IPS-18c (cell line): Measurements from ENCODE around the gene ORMDL3.
"Not testable (repeated sequence)": the region's sequence is repeated elsewhere in the genome, so short reads cannot be mapped to it uniquely, and the experiment has no call there.

Experiments
- H3K4me3 ChIP-seq: 2 replicates; pipeline ENCODE4 v1.7.0; 2013; ENCODE audit warnings: low read depth, mild to moderate bottlenecking, low read length, moderate library complexity; ENCODE audit not compliant: insufficient read depth
- H3K9me3 ChIP-seq: one replicate; pipeline ENCODE4 v1.6.1; 2013; ENCODE audit warnings: mild to moderate bottlenecking, low read length, moderate library complexity; ENCODE audit not compliant: control insufficient read depth, insufficient read depth

The ORMDL3 gene

GRCh38 chr17:39915559-39915958, 11.8 kb downstream of the ORMDL3 start:
- H3K4me3 ChIP-seq, result no peak overlapping the region
- no peaks in the 10 kb centered on the region for H3K9me3 ChIP-seq

GRCh38 chr17:39913989-39914388, 13.4 kb downstream of the ORMDL3 start:
- H3K4me3 ChIP-seq, result no peak overlapping the region
- no peaks in the 10 kb centered on the region for H3K9me3 ChIP-seq

- Histone ChIP-seq H3K4me3 (no peak overlapping the region), H3K9me3 (no peaks in the 10 kb centered on the region)
Observed at GRCh38 chr17:39908789-39909352, 18.5 kb downstream of the ORMDL3 start.

GRCh38 chr17:39904990-39905288, 22.5 kb downstream of the ORMDL3 start:
- Histone ChIP-seq H3K4me3 (no peak overlapping the region), H3K9me3 (no peaks in the 10 kb centered on the region)

GRCh38 chr17:39903158-39903884, 24.1 kb downstream of the ORMDL3 start:
- no peak overlapping the region for H3K4me3 ChIP-seq
- no peaks in the 10 kb centered on the region for H3K9me3 ChIP-seq

- H3K9me3 ChIP-seq, H3K4me3 ChIP-seq: not testable (repeated sequence)
Observed at GRCh38 chr17:39902027-39902426, 25.4 kb downstream of the ORMDL3 start.

GRCh38 chr17:39899215-39899614, 28.2 kb downstream of the ORMDL3 start:
- Histone ChIP-seq H3K9me3 (no peaks in the 10 kb centered on the region), H3K4me3 (no peak overlapping the region)

- Histone ChIP-seq H3K4me3 (no peak overlapping the region), H3K9me3 (no peaks in the 10 kb centered on the region)
Observed at GRCh38 chr17:39898088-39898487, 29.3 kb downstream of the ORMDL3 start.

- no peak overlapping the region for H3K4me3 ChIP-seq
- H3K9me3 ChIP-seq, result no peaks in the 10 kb centered on the region
Observed at GRCh38 chr17:39894681-39895376, 32.6 kb downstream of the ORMDL3 start.

GRCh38 chr17:39889200-39889599, 38.2 kb downstream of the ORMDL3 start:
- no peak overlapping the region for H3K4me3 ChIP-seq
- no peaks in the 10 kb centered on the region for H3K9me3 ChIP-seq

GRCh38 chr17:39887078-39887477, 40.3 kb downstream of the ORMDL3 start:
- no peaks in the 10 kb centered on the region for H3K9me3 ChIP-seq
- H3K4me3 ChIP-seq, result no peak overlapping the region

- H3K9me3 ChIP-seq, H3K4me3 ChIP-seq: not testable (repeated sequence)
Observed at GRCh38 chr17:39886102-39886501, 41.3 kb downstream of the ORMDL3 start.

- no peak overlapping the region for H3K4me3 ChIP-seq
- peaks cover 2% of the 10 kb centered on the region for H3K9me3 ChIP-seq
Observed at GRCh38 chr17:39872751-39873150, 54.6 kb downstream of the ORMDL3 start.

- H3K4me3 ChIP-seq, result no peak overlapping the region
- peaks cover 2% of the 10 kb centered on the region for H3K9me3 ChIP-seq
Observed at GRCh38 chr17:39871801-39872200, 55.6 kb downstream of the ORMDL3 start.
